Left lung (tissue), 10 donors: ENCODE data around the gene EFNA1. TPM values are rescaled to one million over a fixed set of nuclear protein-coding genes. Genes with fewer than 3 reads are reported as not detected.

Experiments
- ATAC-seq: fragments of 200-7000 bp; cut with Tn5 transposase; one replicate; pipeline ENCODE4 v1.9.1; 2020; ENCODE audit warnings: moderate library complexity
- DNase-seq, 4 donors: peaks; one replicate each; pipeline ENCODE4 v3.0.0-alpha.2; 2013 to 2020
- H3K27ac ChIP-seq, 2 donors: fragments of 200-600 bp; sonication (generic) in 1 of 2; one replicate each; pipeline versions ENCODE4 v1.5.0 to v1.8.0; 2020 to 2021
- H3K27me3 ChIP-seq, 2 donors: fragments of 200-600 bp; sonication (generic) in 1 of 2; one replicate each; pipeline versions ENCODE4 v1.5.0 to v1.8.0; 2020 to 2021
- H3K36me3 ChIP-seq, 2 donors: fragments of 200-600 bp; sonication (generic) in 1 of 2; one replicate each; pipeline versions ENCODE4 v1.5.0 to v1.8.0; 2020 to 2021
- H3K4me1 ChIP-seq, 2 donors: fragments of 200-600 bp; one replicate each; pipeline ENCODE4 v1.8.0; 2021
- H3K4me3 ChIP-seq, 2 donors: fragments of 200-600 bp; sonication (generic) in 1 of 2; one replicate each; pipeline versions ENCODE4 v1.5.0 to v1.8.0; 2020 to 2021; ENCODE audit warnings: mild to moderate bottlenecking in 1 of 2
- H3K9me3 ChIP-seq, 2 donors: fragments of 200-600 bp; sonication (generic) in 1 of 2; one replicate each; pipeline versions ENCODE4 v1.5.0 to v1.8.0; 2020 to 2021
- CTCF ChIP-seq, 2 donors: fragments of 200-600 bp; sonication (generic) in 1 of 2; IDR thresholded peaks; one replicate each; pipeline versions ENCODE4 v1.5.0 to v1.8.0; 2021; ENCODE audit warnings: antibody characterized with exemption in 2 of 2
- intact Hi-C, 2 donors: fragments of 100-400 bp; cut with DNase I; formaldehyde crosslinking; loops; one replicate each; pipeline versions ENCODE4 v1.11.2 to v1.14.2; 2022
- polyA plus RNA-seq, 6 donors: library from polyadenylated mRNA; unstranded; fragments of 120-200 nt; gene quantifications; one replicate each; pipeline ENCODE4 v1.2.1, GENCODE V29; 2013; ENCODE audit not compliant: insufficient read length in 6 of 6
- total RNA-seq, 2 donors: library from RNA; stranded (reverse); fragmentation: NEBNext Ultra II Directional; extraction: Animal tissue kit (Norgen Biotek cat#: 25700); gene quantifications; one replicate each; pipeline ENCODE4 v1.2.1, GENCODE V29; 2021
- donor health status: DM: no; HTN: yes; CAD: no.
- donor health status: DM: no; HTN: no; CAD: no.

EFNA1 gene
- total and polyA plus RNA-seq, 8 donors, result 63.7 to 148 (median 98.4) TPM

GRCh38 chr1:155168456-155169210 is 41.0 kb downstream of the EFNA1 start:
- no peak for TF ChIP-seq CTCF (IDR thresholded peaks at IDR 0.05)
- Histone ChIP-seq H3K27me3 (peaks cover 0 to 12% of the 10 kb centered on the region in 2 donors), H3K27ac (no peak overlapping the region), H3K4me1 (peaks cover 9 to 40% of the 10 kb centered on the region in 2 donors), H3K4me3 (no peak overlapping the region), H3K36me3 (peaks cover 0 to 23% of the 10 kb centered on the region in 2 donors), H3K9me3 (no peaks in the 10 kb centered on the region)
- intact Hi-C loops, result loop anchor here in 1 of 2 donors (2.0 kb wide), 1 partner anchor 76 kb away; no protein-coding TSS in a partner anchor
- DNase-seq (no peak), ATAC-seq (no peak)

GRCh38 chr1:155169541-155169940 is 41.9 kb downstream of the EFNA1 start:
- no peak for ATAC-seq
- intact Hi-C loops, result loop anchor here in 1 of 2 donors (2.0 kb wide), 1 partner anchor 77 kb away; no protein-coding TSS in a partner anchor
- no peaks in the 10 kb centered on the region for H3K9me3 ChIP-seq
- no peak overlapping the region for H3K4me3 ChIP-seq
- DNase-seq, result no peak
- H3K27ac ChIP-seq, result no peak overlapping the region
- H3K36me3 ChIP-seq, result peaks cover 0 to 23% of the 10 kb centered on the region in 2 donors
- H3K4me1 ChIP-seq, result peaks cover 9 to 49% of the 10 kb centered on the region in 2 donors
- H3K27me3 ChIP-seq, result peaks cover 0 to 21% of the 10 kb centered on the region in 2 donors
- TF ChIP-seq CTCF (IDR thresholded peaks at IDR 0.05), result no peak

GRCh38 chr1:155170101-155170785 is 42.6 kb downstream of the EFNA1 start:
- Histone ChIP-seq H3K27ac (no peak overlapping the region), H3K27me3 (peaks cover 0 to 28% of the 10 kb centered on the region in 2 donors), H3K36me3 (peaks cover 0 to 23% of the 10 kb centered on the region in 2 donors), H3K9me3 (no peaks in the 10 kb centered on the region), H3K4me3 (no peak overlapping the region), H3K4me1 (peaks cover 9 to 54% of the 10 kb centered on the region in 2 donors)
- ATAC-seq (no peak), DNase-seq (no peak)
- intact Hi-C loops, result no loop called here
- no peak for TF ChIP-seq CTCF (IDR thresholded peaks at IDR 0.05)

GRCh38 chr1:155170806-155171205 is 43.1 kb downstream of the EFNA1 start:
- ATAC-seq (no peak), DNase-seq (no peak)
- Histone ChIP-seq H3K4me1 (peaks cover 9 to 54% of the 10 kb centered on the region in 2 donors), H3K4me3 (no peak overlapping the region), H3K27ac (no peak overlapping the region), H3K27me3 (peaks cover 0 to 31% of the 10 kb centered on the region in 2 donors), H3K9me3 (no peaks in the 10 kb centered on the region), H3K36me3 (peaks cover 0 to 23% of the 10 kb centered on the region in 2 donors)
- TF ChIP-seq CTCF (IDR thresholded peaks at IDR 0.05), result no peak
- intact Hi-C loops, result no loop called here
